ENCODE data around the gene RAB40AL.
"Not testable (repeated sequence)": the region's sequence is repeated elsewhere in the genome, so short reads cannot be mapped to it uniquely, and the experiment has no call there.

The RAB40AL gene, protein sequence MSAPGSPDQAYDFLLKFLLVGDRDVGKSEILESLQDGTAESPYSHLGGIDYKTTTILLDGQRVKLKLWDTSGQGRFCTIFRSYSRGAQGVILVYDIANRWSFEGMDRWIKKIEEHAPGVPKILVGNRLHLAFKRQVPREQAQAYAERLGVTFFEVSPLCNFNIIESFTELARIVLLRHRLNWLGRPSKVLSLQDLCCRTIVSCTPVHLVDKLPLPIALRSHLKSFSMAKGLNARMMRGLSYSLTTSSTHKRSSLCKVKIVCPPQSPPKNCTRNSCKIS

DNA sequence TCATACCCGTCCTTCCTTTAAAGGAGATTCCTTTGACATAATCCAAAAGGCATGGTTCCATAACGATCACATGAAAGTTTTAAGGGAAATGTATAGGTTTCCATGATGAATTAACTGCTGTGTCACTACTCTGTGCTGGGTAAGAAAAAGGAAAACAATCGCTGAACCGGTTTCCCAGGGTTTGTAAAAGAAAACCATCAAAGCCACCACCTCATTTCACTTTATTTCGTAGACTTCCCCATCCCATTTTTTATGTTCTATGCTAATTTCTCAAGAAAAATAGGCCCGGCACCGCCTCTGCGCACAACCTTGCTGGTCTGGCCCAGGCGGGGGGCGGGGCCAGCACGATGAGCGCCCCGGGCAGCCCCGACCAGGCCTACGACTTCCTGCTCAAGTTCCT is at the start of gene RAB40AL:
RAB40AL (plus strand) TSS at position 301 of the 400 bp plus-strand sequence; CDS start at position 348, 47 bp downstream.
- not testable (repeated sequence) for DNase-seq

DNA sequence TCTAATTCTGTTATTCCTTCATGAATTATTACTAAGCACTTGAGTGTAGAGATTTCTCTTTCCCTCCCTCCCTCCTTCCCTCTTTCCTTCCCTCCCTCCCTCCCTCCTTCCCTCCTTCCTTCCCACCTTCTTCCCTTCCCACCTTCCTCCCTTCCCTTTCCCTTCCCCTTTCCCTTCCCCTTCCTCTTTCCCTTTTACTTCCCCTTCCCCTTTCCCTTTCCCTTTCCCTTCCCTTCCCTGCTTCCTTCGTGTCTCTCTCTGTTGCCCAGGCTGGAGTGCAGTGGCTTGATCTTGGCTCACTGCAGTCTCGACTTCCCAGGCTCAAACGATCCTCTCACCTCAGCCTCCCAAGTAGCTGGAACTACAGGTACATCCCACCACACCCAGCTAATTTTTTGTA is 49.4 kb upstream of the RAB40AL start:
- no peak for DNase-seq

DNA sequence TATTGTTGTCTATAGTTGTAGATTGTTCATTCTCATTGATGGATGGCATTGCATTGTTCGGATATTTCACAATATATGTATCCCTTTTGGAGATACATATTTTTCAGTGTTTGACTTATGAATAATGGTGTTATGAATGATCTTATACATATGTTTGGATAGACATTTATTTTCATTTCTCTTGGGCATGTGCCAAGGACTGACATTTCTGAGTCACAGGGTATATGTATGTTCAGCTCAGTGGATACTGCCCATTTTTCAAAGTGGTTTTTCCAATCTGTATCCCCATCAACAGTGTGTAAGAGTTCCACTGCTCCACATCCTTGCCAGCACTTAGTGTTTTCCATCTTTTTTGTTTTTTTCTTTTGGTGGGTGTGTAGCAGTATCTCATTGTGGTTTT is 45.0 kb upstream of the RAB40AL start:
- DNase-seq: no peak

DNA sequence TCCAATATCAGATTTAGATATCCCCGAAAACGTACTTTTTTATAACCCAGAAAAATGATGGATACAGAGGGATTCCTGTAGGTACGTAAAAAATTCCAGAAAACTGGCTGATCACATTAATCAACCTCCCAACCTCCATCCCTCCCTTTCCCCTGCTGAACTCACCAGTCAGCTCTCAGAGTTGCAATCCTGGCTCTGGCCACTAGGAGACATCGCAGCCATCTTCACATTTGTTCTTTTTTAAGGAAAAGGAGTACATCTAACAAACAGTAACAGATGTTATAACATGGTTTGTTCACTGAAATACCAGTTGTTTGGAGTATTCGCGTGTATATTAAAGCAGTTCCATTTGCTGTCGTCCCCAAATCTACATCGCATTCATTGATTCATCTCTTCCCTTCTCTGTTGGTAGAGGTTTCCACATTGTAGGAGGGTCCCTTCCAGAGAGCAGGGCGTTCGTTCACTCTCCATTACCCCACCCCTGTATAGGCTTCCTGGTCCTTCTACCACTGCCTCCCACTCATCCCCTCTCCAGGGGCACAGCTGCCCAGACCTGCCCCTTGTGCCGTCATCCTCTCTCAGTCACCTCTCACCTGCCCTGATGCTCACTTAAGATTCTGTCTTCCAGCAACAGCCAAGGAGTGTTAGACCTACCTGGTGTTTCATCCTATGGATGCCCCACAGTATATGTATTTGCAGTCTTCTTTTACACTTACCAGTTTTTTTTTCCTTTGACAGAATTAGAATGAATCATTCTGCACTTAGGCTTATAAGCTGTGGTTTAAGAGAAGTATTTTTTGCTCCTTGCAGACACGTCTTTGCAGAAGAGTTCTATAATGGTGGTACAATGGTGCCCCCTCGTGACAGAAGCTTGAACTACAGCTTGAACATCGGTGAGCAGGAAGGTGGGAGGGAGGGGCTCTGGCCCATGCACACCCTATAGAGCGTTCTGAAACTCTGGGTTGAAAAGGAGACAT is 36.8 kb upstream of the RAB40AL start:
- peak; percentile 69 for DNase-seq

DNA sequence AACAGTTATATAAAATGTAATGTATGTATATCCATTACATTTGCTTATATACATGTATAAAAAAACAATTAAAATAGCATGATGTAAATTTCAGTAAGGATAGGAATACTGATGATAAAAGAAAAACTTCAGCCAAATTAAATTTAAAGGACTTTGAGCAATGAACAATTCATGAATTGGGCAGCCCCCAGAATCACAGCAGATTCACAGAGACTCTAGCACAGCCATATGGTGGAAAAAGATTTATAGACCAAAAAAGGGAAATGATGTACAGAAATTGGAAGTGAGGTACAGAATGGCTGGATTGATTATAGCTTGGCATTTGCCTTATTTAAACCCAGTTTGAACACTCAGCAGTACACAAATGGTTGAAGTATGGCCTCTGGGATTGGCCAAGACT is 34.7 kb upstream of the RAB40AL start:
- DNase-seq: no peak

DNA sequence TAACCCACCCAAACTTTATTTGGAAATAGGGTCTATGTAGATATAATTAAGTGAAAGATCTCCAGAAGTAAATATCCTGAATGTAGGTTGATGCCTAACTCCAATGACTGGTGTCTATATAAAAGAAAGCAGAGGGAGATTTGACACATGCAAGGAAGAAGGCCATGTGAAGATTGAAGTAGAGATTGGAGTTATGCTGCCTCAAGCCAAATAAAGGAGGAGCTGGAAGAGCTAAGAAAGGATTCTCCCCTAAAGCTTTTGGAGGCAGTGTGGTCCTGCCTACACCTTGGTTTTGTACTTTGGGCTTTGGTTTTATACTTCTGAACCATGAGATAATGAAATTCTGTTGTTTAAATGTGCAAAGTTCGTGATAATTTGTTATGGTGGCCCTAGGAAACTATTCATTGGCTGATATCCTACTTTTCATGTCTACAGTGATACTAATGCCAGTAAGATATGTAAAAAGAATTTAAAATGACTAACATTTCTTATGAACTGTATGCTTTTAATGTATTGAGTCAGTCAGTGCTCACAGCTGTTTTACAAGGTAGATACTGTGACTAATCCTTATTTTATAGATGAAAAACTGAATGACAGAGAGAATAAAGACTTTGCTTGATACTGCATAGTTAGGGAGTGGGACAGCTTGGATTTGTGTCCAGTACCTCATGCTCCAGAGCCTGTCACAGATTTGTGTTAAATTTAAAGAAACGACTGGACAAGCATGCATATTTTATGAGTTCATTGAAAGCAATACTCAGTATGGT is 5.9 kb upstream of the RAB40AL start:
- DNase-seq: no peak

DNA sequence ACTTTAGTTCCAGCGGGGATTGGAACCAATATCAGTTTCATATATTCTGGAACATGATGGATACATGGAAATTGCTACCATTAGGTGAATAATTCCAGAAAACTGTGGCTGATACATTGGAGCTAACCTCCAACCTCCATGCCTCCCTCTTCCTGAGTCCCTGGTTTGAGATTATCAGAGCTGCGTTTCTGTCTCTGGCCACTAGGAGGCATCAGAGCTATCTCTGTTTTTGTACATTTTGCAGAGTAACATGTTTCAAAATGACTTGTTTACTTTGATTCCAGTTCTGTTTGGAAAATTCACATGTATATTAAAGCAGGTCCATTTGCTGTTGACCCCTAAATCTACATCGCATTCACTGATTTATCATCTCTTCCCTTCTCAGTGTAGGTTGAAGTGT is 2.4 kb upstream of the RAB40AL start:
- peak; percentile 30 for DNase-seq

DNA sequence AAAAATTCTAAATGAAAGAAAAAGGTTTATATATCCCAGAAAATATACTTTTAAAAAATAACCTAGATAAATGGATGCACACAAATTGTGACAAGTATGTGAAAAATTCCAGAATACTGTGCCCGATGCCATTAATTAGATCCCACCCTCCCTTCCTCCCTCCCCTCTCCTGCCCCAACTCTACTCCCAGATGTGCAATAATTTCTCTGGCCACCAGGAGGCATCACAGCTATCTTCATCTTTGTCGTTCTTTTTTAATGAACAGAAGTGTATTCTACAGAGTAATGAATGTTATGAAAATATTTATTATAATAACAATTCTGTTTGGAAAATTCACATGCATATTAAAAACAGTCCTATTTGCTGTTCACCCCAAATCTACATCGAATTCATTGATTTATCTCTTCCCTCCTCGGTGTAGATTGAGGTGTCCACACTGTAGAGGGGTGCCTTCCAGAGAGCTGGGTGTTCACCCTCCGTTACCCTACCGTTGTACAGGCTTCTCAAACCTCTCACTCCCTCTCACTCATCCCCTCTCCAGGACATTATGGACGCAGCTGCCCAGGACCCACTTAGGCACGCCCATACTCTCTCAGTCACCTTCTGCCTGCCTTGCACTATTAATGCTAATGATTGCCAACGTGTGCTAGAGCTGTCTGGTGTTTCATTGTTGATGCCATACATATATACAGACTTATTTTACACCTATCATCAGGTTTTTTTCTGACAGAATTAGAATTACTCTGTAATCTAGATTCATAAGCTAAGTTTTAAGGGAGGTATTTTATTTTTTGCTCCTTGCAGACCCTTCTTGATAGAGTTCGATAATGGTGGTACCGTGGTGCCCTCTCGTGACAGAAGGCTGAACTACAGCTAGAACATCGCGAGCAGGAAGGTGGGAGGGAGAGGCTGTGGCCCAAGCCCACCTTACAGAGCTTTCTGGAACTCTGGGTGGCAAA is 14.1 kb downstream of the RAB40AL start:
- DNase-seq: peak; percentile 52

DNA sequence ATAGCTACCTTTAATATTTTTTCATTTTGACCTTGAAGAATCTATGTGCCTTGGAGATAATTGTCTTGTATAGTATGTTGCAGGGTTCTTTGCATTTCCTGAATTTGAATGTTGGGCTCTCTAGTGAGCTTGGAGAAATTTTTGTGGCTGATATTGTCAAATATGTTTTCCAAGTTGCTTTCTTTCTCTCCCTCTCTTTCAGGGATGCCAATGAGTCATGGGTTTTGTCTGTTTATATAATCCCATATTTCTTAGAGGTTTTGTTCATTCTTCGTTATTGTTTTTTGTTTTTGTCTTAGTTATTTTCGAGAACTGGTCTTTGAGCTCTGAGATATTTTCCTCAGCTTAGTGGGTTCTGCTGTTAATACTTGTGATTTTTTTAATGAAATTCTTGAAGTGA is 20.7 kb downstream of the RAB40AL start:
- no peak for DNase-seq

DNA sequence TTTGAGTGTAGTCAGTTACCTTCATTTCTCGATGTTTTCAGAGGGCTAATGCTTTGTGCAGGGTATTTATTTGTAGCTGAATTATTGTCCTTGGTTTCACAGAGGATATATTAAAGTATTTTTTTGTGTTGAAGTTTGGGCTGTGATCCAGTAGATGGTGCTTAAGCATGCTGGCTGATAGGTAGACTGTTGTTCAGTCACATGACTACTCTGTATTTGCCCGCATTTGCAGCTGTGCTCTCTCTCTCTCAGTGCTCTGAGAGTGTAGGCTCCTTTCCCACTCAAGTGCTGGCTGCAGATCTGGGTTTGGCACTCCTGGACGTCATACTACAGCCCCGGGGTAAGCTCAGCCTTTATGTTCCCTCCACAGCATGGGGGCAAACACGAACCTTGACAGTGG is 21.7 kb downstream of the RAB40AL start:
- DNase-seq: no peak

DNA sequence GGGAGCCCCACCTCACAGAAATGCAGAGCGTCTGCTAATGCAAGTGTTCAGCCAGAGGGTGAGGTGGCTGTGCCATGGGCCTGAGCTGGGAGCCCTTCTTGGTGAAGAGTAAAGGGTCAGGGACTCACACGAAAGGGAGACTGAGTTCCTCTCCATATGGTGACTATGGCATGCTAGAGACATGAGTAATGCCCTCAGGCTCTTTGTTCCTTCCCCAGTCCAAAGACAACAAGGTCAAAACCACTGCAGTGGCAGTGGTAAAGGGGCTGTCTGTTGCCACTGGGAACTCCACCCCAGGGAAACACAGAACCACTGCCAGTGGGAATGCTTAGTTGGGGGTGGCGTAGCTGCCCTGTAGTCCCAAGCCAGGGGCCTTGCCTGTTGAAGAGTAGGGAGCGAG is 22.4 kb downstream of the RAB40AL start:
- no peak for DNase-seq

DNA sequence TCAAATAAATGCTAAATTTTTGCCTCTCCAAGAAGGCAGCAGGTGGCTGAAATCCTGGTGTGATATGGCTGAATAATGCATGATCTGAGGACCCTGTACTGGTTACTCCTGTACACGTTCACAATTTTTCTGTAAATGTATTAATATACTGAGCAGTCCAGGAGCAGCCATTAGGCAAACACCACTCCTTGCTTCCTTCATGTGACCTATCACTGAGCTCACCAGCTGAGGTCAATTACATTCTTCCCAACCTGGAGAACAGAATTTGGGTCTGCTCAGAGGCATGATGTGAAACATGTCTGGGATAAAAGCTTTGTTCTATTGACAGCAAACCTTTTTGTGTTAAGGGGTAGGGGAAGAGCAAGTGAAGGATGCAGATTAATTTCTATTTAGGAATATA is 26.9 kb downstream of the RAB40AL start:
- DNase-seq: no peak

DNA sequence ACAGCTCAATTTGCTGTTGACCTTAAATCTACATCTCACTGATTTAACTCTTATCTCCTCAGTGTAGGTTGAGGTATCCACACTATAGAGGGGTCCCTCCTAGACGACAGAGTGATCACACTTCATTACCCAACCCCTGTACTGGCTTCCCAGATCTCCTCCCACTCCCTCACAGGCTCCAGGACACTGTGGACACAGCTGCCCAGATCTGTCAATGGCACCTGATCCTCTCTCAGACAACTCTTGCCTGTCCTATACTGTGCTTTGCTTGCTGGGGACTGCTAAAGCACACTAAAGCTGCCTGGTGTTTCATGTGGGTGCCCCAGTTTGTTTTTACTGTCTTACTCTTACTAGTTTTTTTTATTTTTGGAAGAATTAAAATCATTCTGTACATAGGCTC is 27.9 kb downstream of the RAB40AL start:
- no peak for DNase-seq

DNA sequence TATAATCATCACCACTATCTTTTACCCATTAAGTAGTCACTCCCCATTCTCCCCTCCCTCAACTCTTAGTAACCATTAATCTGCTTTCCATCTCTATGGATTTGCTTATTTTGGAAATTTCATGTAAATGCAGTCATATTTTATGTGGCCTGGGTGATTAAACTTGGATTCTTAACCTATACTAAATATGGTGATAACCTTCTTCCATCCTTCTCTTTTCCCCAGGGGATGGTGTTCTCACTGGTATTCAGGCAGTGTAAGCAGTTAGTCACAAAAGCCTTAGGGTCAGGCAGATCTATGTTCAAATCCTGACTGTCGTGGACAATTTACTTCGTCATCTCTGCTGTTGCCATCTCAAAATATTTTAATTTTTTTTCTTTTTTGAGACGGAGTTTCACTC is 29.6 kb downstream of the RAB40AL start:
- no peak for DNase-seq

DNA sequence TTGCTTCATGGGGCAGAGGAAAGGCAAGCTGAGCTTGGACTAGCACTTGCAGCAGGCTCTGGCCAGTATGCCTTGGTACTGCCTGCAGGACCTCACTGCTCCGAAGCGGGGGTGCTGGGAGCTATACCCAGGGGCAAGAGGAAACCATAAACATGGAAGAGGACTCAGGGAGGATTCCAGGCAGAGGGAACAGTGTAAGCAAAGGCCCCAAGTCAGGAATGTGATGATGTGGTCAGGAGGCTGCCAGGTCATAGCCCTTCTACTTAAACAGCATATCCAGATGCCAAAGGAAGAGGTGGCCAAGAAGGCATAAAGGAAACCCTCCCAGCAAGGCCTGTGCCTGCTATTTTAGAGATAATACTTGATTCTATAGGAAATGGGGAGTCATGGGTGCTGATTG is 31.1 kb downstream of the RAB40AL start:
- DNase-seq: no peak

DNA sequence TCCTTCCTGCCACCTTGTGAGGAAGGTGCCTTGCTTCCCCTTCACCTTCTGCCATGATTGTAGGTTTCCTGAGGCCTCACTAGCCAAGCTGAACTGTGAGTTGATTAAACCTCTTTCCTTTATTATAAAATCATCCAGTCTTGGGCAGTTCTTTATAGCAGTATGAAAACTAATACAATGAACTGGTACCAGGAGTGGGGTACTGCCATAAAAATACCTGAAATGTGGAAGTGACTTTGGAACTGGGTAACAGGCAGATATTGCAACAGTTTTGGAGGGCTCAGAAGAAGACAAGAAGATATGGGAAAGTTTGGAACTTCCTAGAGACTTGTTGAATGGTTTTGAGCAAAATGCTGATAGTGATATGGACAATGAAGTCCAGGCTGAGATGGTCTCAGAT is 34.5 kb downstream of the RAB40AL start:
- DNase-seq: not testable (repeated sequence)

DNA sequence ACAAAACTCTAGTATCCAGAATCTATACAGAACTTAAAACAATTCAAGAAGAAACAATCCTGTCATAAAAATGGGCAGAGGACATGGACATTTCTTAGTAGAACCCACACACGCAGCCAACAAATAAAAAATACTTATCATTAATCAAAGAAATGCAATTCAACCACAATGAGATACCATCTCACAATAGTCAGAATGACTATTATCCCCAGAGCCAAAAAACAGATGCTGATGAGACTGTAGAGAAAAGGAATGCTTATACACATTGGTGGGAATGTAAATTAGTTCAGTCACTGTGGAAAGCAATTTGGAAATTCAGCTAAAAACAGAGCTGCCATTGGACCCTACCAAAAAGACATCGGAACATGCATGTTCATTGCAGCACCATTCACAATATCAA is 37.9 kb downstream of the RAB40AL start:
- DNase-seq: no peak

DNA sequence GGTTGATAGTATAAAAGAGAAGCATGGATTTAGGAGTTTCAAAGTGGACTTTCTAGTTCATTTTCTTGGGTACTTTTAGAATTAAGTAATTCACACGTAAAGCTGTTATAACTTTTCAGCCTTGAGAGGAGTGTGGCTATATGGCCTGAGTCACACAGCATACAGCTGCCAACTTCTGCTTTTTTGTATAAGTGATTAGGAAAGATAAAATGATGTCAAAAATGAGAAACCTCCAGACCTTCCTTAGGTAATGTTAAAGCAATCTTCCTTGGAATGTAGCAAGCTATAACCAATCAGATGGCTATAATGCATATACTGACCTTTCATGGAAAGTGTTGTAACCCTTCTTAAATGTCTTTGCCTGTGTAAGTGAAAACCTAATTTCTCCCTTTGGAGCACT is 39.2 kb downstream of the RAB40AL start:
- peak; percentile 60 for DNase-seq

DNA sequence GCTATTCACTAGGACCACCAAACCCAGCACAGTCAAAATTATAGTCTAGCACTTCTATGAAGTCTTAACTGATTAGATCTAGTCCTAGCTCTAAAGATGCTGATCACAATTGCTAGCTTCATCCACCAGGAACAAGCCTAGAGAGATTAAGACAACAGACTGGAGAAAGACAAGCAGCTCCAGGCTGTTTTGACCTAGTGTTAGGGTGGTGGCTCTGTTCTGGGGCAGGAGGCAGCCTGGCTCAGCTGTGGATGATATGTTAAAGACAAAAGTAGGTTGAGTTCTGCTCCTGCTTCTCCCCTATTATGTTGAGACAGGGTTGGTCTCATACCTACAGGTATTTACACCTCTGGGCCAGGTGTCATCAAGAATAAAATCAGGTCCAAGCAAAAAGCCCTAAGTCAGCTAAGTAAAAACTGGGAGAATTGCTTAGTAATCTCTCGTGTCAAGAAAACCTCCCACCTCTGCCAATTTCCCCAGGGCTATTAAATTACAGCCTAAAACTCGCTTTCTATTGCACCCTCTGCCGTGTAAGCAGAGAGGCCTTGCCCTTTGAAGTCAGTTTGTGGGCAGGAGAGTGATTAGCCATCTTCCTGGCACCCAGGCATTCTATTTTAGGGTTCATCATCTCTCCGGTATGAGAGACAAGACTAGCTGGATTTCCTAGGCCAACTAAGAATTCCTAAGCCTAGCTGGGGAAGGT is 39.9 kb downstream of the RAB40AL start:
- DNase-seq: no peak

DNA sequence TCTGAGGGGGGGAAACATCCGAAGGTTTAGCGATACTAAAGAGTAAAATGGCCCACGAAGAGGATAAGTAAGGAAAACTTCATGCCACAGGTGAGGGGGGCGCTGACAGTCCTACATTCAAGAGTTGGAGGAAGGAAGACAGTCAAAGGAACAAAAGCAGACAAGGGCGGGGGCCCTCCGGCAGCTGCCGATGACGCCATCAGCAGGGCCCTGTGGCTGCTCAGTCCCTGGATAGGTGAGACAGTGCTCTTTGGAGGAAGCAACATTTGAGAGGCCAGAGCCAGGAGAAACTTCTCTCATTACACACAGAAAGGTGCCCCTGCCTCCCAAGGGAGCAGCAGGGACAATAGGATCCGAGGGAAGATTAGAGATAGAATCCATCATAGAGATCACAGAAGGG is 41.5 kb downstream of the RAB40AL start:
- DNase-seq: no peak

DNA sequence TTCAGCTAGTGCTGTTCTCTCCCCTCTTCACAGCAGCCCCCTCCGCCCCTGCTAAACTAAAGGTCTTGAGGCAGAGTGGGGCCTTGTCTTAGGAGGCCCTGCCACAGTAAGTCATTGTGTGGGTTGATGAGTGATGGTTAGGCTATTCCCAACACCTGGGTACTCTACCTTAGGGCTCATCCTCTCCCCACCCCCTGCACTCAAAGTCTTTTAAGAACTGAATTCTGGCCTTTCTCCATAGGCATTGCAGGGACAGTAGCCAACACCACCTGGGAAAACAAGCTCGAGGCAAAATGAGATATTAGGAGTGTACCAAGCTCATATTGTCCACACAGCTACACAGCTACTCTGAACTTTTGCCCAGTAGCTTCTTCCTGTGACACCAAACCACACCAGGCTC is 42.5 kb downstream of the RAB40AL start:
- DNase-seq: no peak

DNA sequence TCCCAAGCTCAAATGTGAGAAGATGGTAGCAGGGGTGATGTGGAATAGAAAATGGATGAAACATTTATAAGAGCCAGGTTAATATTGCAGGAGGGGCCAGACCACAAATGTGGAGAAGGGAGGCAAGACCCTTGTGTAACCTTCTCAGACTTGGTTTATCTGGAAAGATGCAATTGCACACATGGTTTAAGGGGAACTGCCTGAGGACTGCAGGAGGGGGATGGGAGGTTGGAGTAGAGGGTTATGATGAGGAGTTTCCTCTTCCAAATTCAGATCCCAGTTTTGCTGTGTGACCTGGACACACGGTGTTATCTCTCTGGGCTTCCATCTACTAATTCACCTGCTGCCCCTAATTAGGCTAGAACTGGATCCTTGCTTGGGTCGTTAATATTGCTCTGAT is 46.1 kb downstream of the RAB40AL start:
- DNase-seq: no peak
